NB4 (cell line): ENCODE results near the gene RNF146.

Source experiments
- POLR2A ChIP-seq: IDR thresholded peaks from 2 replicates; pipeline ENCODE4 v1.6.1; 2011; ENCODE audit warnings: mild to moderate bottlenecking; ENCODE audit not compliant: insufficient read length; ENCODE audit errors: extremely low read depth
- TF ChIP-seq, protein P1 (sequence below): IDR thresholded peaks from one replicate; pipeline ENCODE4 v1.5.1; 2012; ENCODE audit warnings: low read depth, low read length
- TF ChIP-seq, protein P2 (sequence below): IDR thresholded peaks from 2 replicates; pipeline ENCODE4 v1.6.1; 2011; ENCODE audit warnings: low read depth, low read length

DNA sequence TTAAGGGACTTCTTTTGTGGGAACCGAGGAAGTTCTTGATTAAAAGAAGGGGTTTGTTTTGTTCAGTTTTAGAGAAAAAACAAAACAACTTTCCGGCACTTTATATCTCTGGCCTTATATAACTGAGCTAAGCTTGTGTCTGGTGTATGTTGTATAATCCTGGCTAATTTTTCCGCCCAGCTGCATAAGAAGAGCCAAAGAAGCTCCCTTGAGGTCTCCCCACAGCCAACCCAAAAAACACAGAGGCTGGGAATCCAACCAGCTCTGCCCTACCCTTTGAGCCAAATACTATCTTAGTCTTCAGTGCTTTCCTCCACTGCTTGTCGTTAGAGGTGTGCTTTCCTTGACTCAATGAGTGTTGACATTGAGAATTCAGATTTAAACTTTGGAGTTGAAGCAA lies 45.5 kb upstream of the RNF146 start:
- no peak for TF ChIP-seq POLR2A
- TF ChIP-seq, protein P1, sequence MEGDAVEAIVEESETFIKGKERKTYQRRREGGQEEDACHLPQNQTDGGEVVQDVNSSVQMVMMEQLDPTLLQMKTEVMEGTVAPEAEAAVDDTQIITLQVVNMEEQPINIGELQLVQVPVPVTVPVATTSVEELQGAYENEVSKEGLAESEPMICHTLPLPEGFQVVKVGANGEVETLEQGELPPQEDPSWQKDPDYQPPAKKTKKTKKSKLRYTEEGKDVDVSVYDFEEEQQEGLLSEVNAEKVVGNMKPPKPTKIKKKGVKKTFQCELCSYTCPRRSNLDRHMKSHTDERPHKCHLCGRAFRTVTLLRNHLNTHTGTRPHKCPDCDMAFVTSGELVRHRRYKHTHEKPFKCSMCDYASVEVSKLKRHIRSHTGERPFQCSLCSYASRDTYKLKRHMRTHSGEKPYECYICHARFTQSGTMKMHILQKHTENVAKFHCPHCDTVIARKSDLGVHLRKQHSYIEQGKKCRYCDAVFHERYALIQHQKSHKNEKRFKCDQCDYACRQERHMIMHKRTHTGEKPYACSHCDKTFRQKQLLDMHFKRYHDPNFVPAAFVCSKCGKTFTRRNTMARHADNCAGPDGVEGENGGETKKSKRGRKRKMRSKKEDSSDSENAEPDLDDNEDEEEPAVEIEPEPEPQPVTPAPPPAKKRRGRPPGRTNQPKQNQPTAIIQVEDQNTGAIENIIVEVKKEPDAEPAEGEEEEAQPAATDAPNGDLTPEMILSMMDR: no peak
- TF ChIP-seq, protein P2, sequence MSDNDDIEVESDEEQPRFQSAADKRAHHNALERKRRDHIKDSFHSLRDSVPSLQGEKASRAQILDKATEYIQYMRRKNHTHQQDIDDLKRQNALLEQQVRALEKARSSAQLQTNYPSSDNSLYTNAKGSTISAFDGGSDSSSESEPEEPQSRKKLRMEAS: no peak
